PC-3 (cell line): ENCODE measurements around the gene HS3ST4.

Experiments used
- EZH2 ChIP-seq: fragments of 300-600 bp; sonication (generic); IDR thresholded peaks from one replicate; pipeline ENCODE4 v1.6.1; 2017; ENCODE audit warnings: antibody characterized with exemption, mild to moderate bottlenecking, low read length; ENCODE audit not compliant: unreplicated experiment
- TF ChIP-seq, protein P1 (sequence below): fragments of 300-600 bp; sonication (generic); conservative IDR thresholded peaks from 2 replicates; pipeline ENCODE4 v1.5.1; 2017; ENCODE audit warnings: antibody characterized with exemption, low read depth, mild to moderate bottlenecking, low read length

DNA sequence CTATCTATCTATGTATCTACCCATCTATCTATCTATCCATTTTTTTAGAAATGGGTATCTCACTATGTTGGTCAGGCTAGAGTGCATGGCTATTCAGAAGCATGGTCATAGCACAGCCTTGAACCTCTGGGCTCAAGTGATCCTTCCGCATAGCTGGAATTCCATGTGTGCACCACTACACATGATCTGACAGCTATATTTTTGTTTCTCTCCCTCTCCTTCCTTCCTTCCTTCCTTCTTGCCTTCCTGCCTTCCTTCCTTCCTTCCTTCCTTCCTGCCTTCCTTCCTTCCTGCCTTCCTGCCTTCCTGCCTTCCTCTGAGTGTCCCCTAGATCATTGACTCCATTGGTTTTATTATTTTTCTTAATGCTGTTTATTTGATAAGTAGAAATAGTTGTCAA lies 108.1 kb downstream of the HS3ST4 start:
- TF ChIP-seq, protein P1, sequence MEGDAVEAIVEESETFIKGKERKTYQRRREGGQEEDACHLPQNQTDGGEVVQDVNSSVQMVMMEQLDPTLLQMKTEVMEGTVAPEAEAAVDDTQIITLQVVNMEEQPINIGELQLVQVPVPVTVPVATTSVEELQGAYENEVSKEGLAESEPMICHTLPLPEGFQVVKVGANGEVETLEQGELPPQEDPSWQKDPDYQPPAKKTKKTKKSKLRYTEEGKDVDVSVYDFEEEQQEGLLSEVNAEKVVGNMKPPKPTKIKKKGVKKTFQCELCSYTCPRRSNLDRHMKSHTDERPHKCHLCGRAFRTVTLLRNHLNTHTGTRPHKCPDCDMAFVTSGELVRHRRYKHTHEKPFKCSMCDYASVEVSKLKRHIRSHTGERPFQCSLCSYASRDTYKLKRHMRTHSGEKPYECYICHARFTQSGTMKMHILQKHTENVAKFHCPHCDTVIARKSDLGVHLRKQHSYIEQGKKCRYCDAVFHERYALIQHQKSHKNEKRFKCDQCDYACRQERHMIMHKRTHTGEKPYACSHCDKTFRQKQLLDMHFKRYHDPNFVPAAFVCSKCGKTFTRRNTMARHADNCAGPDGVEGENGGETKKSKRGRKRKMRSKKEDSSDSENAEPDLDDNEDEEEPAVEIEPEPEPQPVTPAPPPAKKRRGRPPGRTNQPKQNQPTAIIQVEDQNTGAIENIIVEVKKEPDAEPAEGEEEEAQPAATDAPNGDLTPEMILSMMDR: no peak
- TF ChIP-seq EZH2: no peak
